H1 (cell line): ENCODE data around the gene TERF2IP. TPM values are rescaled to one million over a fixed set of nuclear protein-coding genes. Genes with fewer than 3 reads are reported as not detected.

Experiments used
- CTCF ChIA-PET: fragments of 300-600 bp; sonication (Branson Sonifier 250); formaldehyde crosslinking; loops from one replicate; lab custom pipeline; 2021; ENCODE audit not compliant: partially characterized antibody; lab: Charles Lee
- POLR2A ChIA-PET: fragments of 300-600 bp; sonication (Branson Sonifier 250); formaldehyde crosslinking; loops from one replicate; lab custom pipeline; 2021; ENCODE audit warnings: inconsistent platforms; ENCODE audit not compliant: partially characterized antibody; lab: Charles Lee
- DNase-seq, 2 experiments: peaks; one replicate each; pipeline versions ENCODE4 v3.0.0 to v3.0.0-alpha.2; 2010 to 2022; ENCODE audit warnings: low spot score in 2 of 2, low read depth in 1 of 2, mixed read lengths in 1 of 2
- FAIRE-seq: peaks from 2 replicates; lab custom pipeline; 2011; peaks lifted over from hg19 to GRCh38; lab: Jason Lieb, UNC
- H2AFZ ChIP-seq: 2 replicates; pipeline ENCODE4 v1.8.1; 2012; ENCODE audit warnings: low read length, inconsistent platforms
- H2AK5ac ChIP-seq: 2 replicates; pipeline ENCODE4 v1.6.1; 2013; ENCODE audit warnings: low read depth, low read length
- H2BK120ac ChIP-seq: replicated peaks from 2 replicates; pipeline ENCODE3; 2013; ENCODE audit warnings: low read depth, low read length, inconsistent platforms
- H2BK12ac ChIP-seq: 2 replicates; pipeline ENCODE4 v1.6.1; 2013; ENCODE audit warnings: low read depth, low read length
- H2BK15ac ChIP-seq: 2 replicates; pipeline ENCODE4 v1.6.1; 2013; ENCODE audit warnings: low read length
- H2BK20ac ChIP-seq: 2 replicates; pipeline ENCODE4 v1.6.1; 2013; ENCODE audit warnings: low read length
- H2BK5ac ChIP-seq: 2 replicates; pipeline ENCODE4 v1.6.1; 2013; ENCODE audit warnings: low read depth, low read length
- H3K14ac ChIP-seq: 2 replicates; pipeline ENCODE4 v1.6.1; 2013; ENCODE audit warnings: inconsistent platforms; ENCODE audit not compliant: insufficient read length
- H3K18ac ChIP-seq: 2 replicates; pipeline ENCODE4 v1.6.1; 2013; ENCODE audit warnings: low read length; ENCODE audit errors: extremely low read depth
- H3K23ac ChIP-seq: 2 replicates; pipeline ENCODE4 v1.6.1; 2013; ENCODE audit warnings: inconsistent platforms; ENCODE audit not compliant: insufficient read length
- H3K23me2 ChIP-seq: 2 replicates; pipeline ENCODE4 v1.6.1; 2013; ENCODE audit warnings: low read depth, low read length
- H3K27ac ChIP-seq: 2 replicates; pipeline ENCODE4 v1.6.1; 2011; ENCODE audit warnings: low read depth, low read length, inconsistent platforms
- H3K27me3 ChIP-seq, 4 experiments: replicated peaks in 1 of 4; 1 replicate in 1 of 4; 2 replicates in 3 of 4; pipeline versions ENCODE4 v1.6.1 to v1.8.1; 2011 to 2013; ENCODE audit warnings: low read length in 3 of 4, mild to moderate bottlenecking in 3 of 4, inconsistent platforms in 2 of 4, mixed read lengths in 2 of 4, moderate library complexity in 1 of 4; ENCODE audit not compliant: control insufficient read depth in 3 of 4, insufficient read depth in 3 of 4; ENCODE audit errors: extremely low read depth in 1 of 4
- H3K36me3 ChIP-seq, 4 experiments: 2 replicates each; pipeline versions ENCODE4 v1.6.1 to v1.8.1; 2011 to 2013; ENCODE audit warnings: mild to moderate bottlenecking in 4 of 4, low read length in 3 of 4, moderate library complexity in 2 of 4, control low read depth in 1 of 4, inconsistent platforms in 1 of 4; ENCODE audit not compliant: insufficient read depth in 4 of 4, control insufficient read depth in 2 of 4
- H3K4ac ChIP-seq: replicated peaks from 2 replicates; pipeline ENCODE3; 2013; ENCODE audit warnings: low read length, low read depth, mixed read lengths, inconsistent platforms; ENCODE audit not compliant: insufficient read length
- H3K4me1 ChIP-seq, 4 experiments: replicated peaks in 1 of 4; 1 replicate in 1 of 4; 2 replicates in 3 of 4; pipeline versions ENCODE4 v1.6.1 to v1.8.1; 2011 to 2013; ENCODE audit warnings: low read length in 3 of 4, inconsistent platforms in 2 of 4, mixed read lengths in 1 of 4; ENCODE audit not compliant: insufficient read depth in 4 of 4, control insufficient read depth in 3 of 4
- H3K4me2 ChIP-seq, 2 experiments: 2 replicates each; pipeline versions ENCODE4 v1.6.1 to v1.8.1; 2011 to 2013; ENCODE audit warnings: low read depth in 2 of 2, low read length in 2 of 2, control low read depth in 1 of 2, inconsistent platforms in 1 of 2, mild to moderate bottlenecking in 1 of 2; ENCODE audit not compliant: insufficient read depth in 1 of 2
- H3K4me3 ChIP-seq, 4 experiments: fragments of 200-600, 300-600 bp in 1 of 4; sonication (generic), shearing (Covaris generic), sonication (Bioruptor Twin) in 1 of 4; 2 replicates each; pipeline versions ENCODE4 v1.5.1 to v1.8.1; 2011 to 2016; ENCODE audit warnings: low read length in 4 of 4, low read depth in 3 of 4, control low read depth in 2 of 4, inconsistent platforms in 2 of 4, mild to moderate bottlenecking in 2 of 4, mixed read lengths in 1 of 4, moderate library complexity in 1 of 4; ENCODE audit not compliant: insufficient read depth in 2 of 4; ENCODE audit errors: extremely low read depth in 1 of 4
- H3K56ac ChIP-seq: replicated peaks from 2 replicates; pipeline ENCODE3; 2013; ENCODE audit warnings: low read depth, mild to moderate bottlenecking, mixed read lengths, low read length, inconsistent platforms; ENCODE audit not compliant: insufficient read length
- H3K79me1 ChIP-seq: 2 replicates; pipeline ENCODE4 v1.6.1; 2013; ENCODE audit warnings: low read depth, low read length, control low read depth
- H3K79me2 ChIP-seq, 2 experiments: 2 replicates each; pipeline versions ENCODE4 v1.6.1 to v1.8.1; 2012 to 2013; ENCODE audit warnings: low read length in 2 of 2, mild to moderate bottlenecking in 2 of 2, inconsistent platforms in 1 of 2; ENCODE audit not compliant: insufficient read depth in 2 of 2, control insufficient read depth in 1 of 2
- H3K9ac ChIP-seq, 4 experiments: replicated peaks in 1 of 4; 1 replicate in 1 of 4; 2 replicates in 3 of 4; pipeline versions ENCODE4 v1.6.1 to v1.8.1; 2011 to 2013; ENCODE audit warnings: low read depth in 3 of 4, low read length in 3 of 4, control low read depth in 2 of 4, mild to moderate bottlenecking in 2 of 4, moderate library complexity in 2 of 4, inconsistent platforms in 1 of 4; ENCODE audit errors: extremely low read depth in 1 of 4
- H3K9me3 ChIP-seq, 2 experiments: 2 replicates each; pipeline versions ENCODE4 v1.6.1 to v1.8.1; 2012 to 2013; ENCODE audit warnings: mild to moderate bottlenecking in 2 of 2, moderate library complexity in 2 of 2, control low read depth in 1 of 2, inconsistent platforms in 1 of 2, low read depth in 1 of 2, low read length in 1 of 2, mixed read lengths in 1 of 2; ENCODE audit not compliant: insufficient read depth in 2 of 2
- H4K20me1 ChIP-seq, 2 experiments: replicated peaks in 1 of 2; 2 replicates each; pipeline versions ENCODE3 to v1.8.1; 2011 to 2013; ENCODE audit warnings: inconsistent platforms in 2 of 2, low read length in 2 of 2, mild to moderate bottlenecking in 1 of 2; ENCODE audit not compliant: insufficient read depth in 2 of 2, control insufficient read depth in 1 of 2
- H4K5ac ChIP-seq: 2 replicates; pipeline ENCODE4 v1.6.1; 2013; ENCODE audit warnings: low read length, low read depth, mixed read lengths, inconsistent platforms; ENCODE audit not compliant: insufficient read length
- H4K8ac ChIP-seq: 2 replicates; pipeline ENCODE4 v1.8.0; 2013; ENCODE audit warnings: mild to moderate bottlenecking, moderate library complexity, low read length, inconsistent platforms; ENCODE audit not compliant: insufficient read depth; ENCODE audit errors: extremely low read depth
- H4K91ac ChIP-seq: replicated peaks from 2 replicates; pipeline ENCODE3; 2013; ENCODE audit warnings: low read length, mixed read lengths, inconsistent platforms; ENCODE audit not compliant: insufficient read length
- CBX5 ChIP-seq: fragments of 300-800, 300-1000 bp; sonication (generic); IDR thresholded peaks from 2 replicates; pipeline ENCODE4 v1.7.1; 2016; ENCODE audit warnings: antibody characterized with exemption, low read length, low read depth
- MAFK ChIP-seq: IDR thresholded peaks from 2 replicates; pipeline ENCODE4 v1.6.1; 2012; ENCODE audit warnings: low read depth, mild to moderate bottlenecking, improper control_type of control experiment, low read length
- WGBS, 2 experiments: shearing (Covaris generic) in 1 of 2; methylation state at CpG; one replicate each; pipeline versions ENCODE4 v1.1.6 to v1.1.7; 2013 to 2015; ENCODE audit warnings: low lambda C conversion rate in 2 of 2, mixed read lengths in 2 of 2, inconsistent platforms in 1 of 2, low coverage in 1 of 2, missing lambda C conversion rate in 1 of 2; ENCODE audit not compliant: insufficient replicate concordance in 2 of 2, insufficient coverage in 1 of 2, insufficient read length in 1 of 2; ENCODE audit errors: extremely low coverage in 1 of 2, missing lambda C conversion rate in 1 of 2; 5-methylcytosine and 5-hydroxymethylcytosine counted together
- polyA plus RNA-seq, 7 experiments: library from polyadenylated mRNA; depleted of rRNA in 3 of 7; stranded (reverse) in 5 of 7; unstranded in 2 of 7; fragments of >200 nt in 5 of 7; fragments of 200-250 nt in 2 of 7; gene quantifications; 1 replicate in 5 of 7; 2 replicates in 1 of 7; 4 replicates in 1 of 7; pipeline versions ENCODE4 v1.2.1 to v1.2.3, GENCODE V29; 2011 to 2013; ENCODE audit warnings: missing spikeins in 2 of 7, mixed read lengths in 2 of 7
- total RNA-seq: library from RNA; stranded (reverse); fragmentation: NEBNext Ultra II Directional; extraction: Animal tissue kit (Norgen Biotek cat#: 25700); gene quantifications from 2 replicates; pipeline ENCODE4 v1.2.1, GENCODE V29; 2021

TERF2IP gene
- total and polyA plus RNA-seq, 2 of the 8 experiments (the other 6 are each of a cell fraction or from before 2014, with no cell fraction given): 5.5 to 15.1 TPM

- Histone ChIP-seq H4K8ac (no peak overlapping the region), H4K5ac (no peak overlapping the region)
- no peak for TF ChIP-seq CBX5
- peak; percentile 77 for TF ChIP-seq MAFK
- TF ChIP-seq, all 59 proteins: peak for 1
- no peak overlapping the region for H3K18ac ChIP-seq
- no peak overlapping the region for H2AK5ac ChIP-seq
- FAIRE-seq (no peak), DNase-seq (no peak)
- no peaks in the 10 kb centered on the region for H3K4me1 ChIP-seq
- H3K23me2 ChIP-seq: no peaks in the 10 kb centered on the region
- peaks cover 5 to 9% of the 10 kb centered on the region in 2 experiments; a peak in 3 of 4 replicates for H3K9me3 ChIP-seq
- no peaks in the 10 kb centered on the region for H3K27me3 ChIP-seq
- H3K79me1 ChIP-seq: no peaks in the 10 kb centered on the region
- peaks cover 15 to 57% (median 40%) of the 10 kb centered on the region in 4 experiments; a peak in 7 of 8 replicates for H3K36me3 ChIP-seq
- H4K91ac ChIP-seq: no peak overlapping the region
- no peak overlapping the region for H3K23ac ChIP-seq
- ChIA-PET POLR2A (interaction anchor here (0.8 to 1.3 kb wide), 6 partner anchors 9 to 37 kb away, joined by 3 to 4 read pairs (median 4); no protein-coding TSS in a partner anchor), CTCF (interaction anchor here (0.8 to 4.0 kb wide), 4 partner anchors 9 to 89 kb away, joined by 3 to 22 read pairs (median 6); no protein-coding TSS in a partner anchor)
- no peak overlapping the region for H2BK15ac ChIP-seq
- H3K4ac ChIP-seq: no peak overlapping the region
- WGBS, 2 experiments: 100% methylated on average over 1 of the region's 1 CpG; no CpG with 5 or more reads in 1 of the 2 experiments
- H3K79me2 ChIP-seq: no peaks in the 10 kb centered on the region
- no peak overlapping the region for H2AFZ ChIP-seq
- no peak overlapping the region for H2BK12ac ChIP-seq
- H3K4me2 ChIP-seq: no peak overlapping the region
- no peak overlapping the region for H3K27ac ChIP-seq
- H2BK20ac ChIP-seq: no peak overlapping the region
- no peak overlapping the region for H2BK5ac ChIP-seq
- no peak overlapping the region for H2BK120ac ChIP-seq
- no peak overlapping the region for H3K9ac ChIP-seq
- H3K4me3 ChIP-seq: no peak overlapping the region
- H3K14ac ChIP-seq: no peak overlapping the region
- no peak overlapping the region for H3K56ac ChIP-seq
- no peaks in the 10 kb centered on the region for H4K20me1 ChIP-seq
Observed at GRCh38 chr16:75606507-75606906, 41.1 kb upstream of the TERF2IP start.
